Stimulated activated CD4-positive, alpha-beta T cell treated with anti-CD3 and anti-CD28 coated beads, Interleukin-2, amount 100 ng/mL, for 24 hours (primary cell): ENCODE measurements around the gene CAMSAP1.

Source experiments
- DNase-seq, 2 donors: peaks; one replicate each; pipeline ENCODE4 v3.0.0-alpha.2; 2020

CAMSAP1 gene

GRCh38 chr9:135805422-135806022 lies 101.8 kb downstream of the CAMSAP1 start:
- DNase-seq = no peak

DNA sequence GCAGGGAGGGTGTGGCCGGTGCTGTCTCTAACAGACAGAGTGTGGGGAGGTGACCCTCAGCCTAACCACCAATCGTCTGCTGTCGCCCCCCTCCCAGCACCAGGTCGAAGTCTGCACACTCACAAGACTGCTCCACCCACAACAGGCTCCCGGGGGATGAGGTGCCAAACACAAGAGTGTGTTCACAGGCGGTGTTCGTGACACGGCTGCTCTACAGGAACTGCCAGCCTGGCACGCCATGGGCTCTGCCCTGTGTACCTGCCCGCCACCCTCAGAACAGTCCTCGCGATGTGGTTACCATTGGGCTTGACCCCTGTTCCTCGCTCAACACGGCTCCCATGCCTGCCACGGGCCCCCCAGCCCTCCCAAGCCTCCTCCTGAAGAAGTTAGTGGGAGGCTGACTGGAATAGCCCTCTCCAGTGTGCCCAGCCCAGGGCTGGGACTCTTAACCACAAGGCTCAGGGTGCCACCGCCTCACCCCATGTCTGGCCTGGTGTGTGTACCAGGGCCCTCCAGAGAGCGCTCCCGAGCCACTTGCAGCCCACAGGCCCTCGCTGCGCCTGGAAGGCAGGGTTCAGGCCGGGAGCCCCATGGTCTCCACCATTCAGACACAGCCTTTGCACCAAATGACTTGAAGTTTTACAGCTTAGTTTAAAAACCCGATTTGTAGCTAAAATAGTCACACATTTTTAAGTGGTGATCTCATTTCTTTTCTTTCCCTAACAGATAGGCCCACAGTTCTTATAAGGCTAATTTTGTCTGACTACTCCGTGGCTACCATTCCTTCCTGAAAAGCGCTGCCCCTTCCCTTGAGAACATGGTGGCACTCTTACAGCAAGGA lies 102.5 kb downstream of the CAMSAP1 start:
- DNase-seq = no peak

- DNase-seq = no peak
Observed at GRCh38 chr9:135803441-135803840, 103.9 kb downstream of the CAMSAP1 start.

- no peak for DNase-seq
Observed at GRCh38 chr9:135802876-135803419, 104.4 kb downstream of the CAMSAP1 start.

GRCh38 chr9:135801070-135801469 lies 106.3 kb downstream of the CAMSAP1 start:
- DNase-seq = no peak

DNA sequence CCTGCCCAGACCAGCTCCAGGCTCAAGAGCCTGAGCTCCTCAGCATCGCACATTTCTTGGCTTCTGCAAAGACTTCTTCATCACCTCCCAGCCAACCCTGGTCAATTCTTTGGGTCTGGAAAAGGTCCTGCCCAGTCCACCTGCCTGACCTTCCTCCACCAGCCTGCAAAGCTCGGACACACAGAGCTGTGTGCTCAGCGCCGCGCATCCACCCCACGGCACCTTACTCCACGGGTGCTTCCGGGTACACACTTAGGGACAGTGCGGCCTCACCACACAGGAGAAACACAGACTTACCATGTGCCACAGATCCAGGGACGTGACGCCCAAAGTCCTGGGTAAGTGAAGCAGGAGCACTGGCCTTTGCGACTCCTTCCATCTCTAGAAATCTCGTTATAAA lies 108.1 kb downstream of the CAMSAP1 start:
- DNase-seq = no peak

DNA sequence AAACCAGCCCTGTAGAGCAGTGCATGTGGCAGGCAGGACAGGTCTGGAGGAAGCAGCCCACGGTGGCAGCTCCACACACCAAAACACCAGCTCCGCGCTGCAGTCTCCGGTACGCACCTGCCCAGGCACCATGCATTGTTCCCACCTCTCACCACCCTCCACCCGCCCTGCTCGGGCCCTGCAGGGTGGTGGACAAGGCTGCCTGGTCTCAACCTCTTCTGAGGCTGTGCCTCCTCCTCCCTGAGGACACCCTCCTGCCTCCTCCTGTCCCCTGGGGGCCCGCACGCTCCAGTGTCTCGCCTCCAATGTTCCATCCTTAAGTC lies 109.1 kb downstream of the CAMSAP1 start:
- DNase-seq = no peak

DNA sequence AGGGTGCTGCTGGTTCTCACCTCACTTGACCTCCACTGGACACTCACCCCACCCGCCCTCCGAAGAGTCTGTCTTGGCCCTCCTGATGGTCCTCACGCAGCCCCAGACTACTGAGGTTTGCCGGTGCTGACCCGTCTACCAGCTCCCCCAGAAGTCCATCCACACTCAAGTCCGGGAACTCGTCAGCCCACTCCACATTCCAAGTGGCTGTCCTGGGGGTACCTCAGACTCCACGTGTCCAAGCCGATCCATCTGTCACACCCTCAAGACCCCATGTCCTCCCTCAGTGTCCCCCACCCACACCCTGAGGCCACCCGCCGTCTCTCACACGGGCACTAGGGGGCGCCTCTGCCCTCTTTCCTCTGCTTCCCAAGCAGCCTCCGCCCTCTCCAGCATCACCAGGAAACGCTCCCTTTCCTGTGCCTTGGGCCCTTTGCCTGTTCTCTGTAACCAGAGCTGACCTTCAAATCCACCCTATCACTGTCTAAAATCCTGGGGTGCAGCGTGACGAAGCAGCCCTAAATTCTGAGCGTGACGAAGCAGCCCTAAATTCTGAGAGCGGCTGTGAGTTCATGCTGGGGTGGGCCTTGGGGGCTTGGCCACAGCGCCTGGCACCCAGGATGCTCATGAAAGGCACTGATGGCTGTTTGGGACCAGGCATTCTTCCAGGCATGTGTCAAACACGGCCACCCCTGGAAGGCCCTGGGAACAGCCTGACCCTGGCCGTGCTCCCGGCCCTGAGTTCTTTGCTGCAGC lies 109.7 kb downstream of the CAMSAP1 start:
- DNase-seq = peak; percentile 42 to 58

- no peak for DNase-seq
Observed at GRCh38 chr9:135796784-135797485, 110.4 kb downstream of the CAMSAP1 start.

- DNase-seq = no peak
Observed at GRCh38 chr9:135795391-135795790, 112.0 kb downstream of the CAMSAP1 start.

DNA sequence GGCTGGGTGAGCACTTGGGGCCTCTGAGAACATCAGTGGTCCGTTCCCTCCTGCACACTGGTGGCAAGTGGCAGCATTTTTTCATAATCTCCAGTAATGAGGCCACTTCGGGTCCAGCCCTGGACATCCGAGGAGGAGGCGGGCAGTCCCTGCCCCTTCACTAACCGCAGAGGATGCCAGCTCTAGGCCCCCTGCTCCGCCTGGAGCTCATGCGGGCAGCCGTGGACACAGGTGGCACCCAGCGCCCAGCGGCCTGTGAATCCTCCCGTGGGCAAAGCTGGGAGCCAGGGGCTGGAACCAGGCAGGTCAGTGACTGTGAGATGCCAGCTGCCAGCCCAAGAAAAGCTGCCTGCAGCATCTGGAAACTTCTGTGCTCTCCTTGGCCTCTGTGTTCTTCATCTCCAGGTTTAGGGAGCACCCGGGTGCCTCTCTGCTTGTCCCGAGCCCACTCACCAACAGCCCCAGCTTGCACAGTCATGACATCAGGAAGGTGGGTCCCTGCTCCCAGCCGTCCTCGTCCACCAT lies 112.9 kb downstream of the CAMSAP1 start:
- no peak for DNase-seq

DNA sequence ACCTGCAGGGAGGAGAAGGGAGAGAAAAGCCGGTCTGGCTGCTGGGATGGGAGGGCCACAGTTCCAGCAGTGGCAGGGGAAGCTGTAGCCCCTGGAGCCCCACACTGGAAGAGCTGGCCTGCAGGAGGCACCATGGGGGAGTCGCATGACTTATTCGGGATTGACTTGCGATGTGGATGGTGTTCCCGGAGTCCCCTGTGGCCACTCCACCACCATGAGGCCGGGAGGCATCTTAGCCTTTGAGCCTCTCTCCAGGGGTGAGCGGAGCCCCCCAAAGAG lies 113.3 kb downstream of the CAMSAP1 start:
- DNase-seq = no peak

DNA sequence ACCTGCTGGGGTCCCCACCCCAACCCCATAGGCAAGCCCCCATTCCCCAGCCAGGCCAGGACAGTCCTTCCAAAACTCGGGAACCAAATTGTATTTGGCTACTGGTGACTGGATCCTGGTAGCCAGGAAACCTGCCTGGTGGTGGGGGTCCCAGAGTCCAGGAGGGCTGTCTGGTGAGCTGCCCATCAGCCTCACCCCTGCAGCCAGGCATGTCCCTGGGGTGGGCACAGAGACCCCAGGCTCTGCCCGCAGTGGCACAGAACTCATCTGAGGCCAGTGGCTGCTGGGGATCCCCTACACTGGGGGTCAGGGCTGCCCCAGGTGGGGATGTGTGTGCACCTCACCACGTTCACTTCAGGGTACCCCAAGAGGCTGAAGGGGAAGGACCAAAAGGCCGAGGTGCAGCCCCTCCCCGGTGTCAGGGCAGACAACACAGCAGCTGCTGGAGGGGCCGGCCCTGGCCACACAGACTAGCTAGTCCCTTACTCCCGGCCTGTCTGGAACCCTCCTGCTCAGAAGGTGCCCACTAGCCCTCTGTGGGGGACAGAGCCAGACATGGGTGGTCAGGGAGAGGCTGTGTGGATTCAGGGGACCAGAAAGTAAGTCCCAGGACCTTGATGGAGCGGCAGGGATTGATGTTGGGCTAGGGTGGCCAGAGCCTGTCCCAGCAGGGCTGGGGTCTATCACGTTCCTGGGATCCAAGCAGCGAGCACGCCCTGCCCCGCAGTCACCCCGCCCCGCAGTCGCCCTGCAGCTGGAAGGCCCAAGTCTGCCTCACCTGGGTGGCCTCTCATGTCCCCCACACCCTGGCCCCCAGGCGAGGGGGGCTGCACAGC lies 113.9 kb downstream of the CAMSAP1 start:
- no peak for DNase-seq

DNA sequence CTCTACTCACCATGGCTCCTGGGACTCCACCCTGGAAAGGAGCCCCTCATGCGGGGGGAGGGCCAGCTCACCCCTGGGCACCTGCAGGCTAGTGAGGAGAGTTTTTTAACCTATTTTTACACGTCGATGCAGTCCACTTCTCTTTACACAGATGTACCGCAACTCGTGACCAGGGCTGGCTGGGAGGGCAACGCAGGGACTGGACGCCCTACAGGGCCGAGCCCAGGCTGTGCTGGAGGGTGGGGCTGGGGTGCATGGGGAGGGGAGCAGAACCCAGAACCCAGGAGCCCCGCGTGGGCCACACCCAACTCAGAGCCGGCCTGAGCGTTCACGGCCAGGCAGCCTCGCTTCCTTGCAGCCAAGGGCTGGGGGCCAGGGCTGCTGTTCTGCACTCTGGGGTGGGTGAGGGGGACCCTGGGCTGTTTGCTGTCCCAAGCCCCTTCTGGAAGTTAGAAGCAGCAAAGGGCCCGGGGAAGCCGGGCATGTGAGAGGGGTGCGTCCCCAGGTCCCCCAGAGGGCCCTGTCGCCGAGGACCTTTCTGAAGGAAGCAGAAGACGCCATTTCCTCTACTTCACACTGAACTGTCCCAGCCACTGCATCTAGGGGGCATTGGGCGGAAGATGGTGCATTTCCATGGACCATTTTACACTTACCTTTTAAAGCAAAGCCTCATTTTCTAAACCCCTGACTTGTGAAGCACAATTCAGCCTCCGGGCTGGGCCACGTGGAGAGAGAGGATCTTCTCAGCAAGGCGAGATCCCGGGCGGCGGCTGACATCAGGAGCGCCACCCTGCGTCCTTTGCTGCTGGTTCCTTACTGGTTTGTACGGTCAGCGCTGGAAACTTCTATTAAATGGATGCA lies 114.8 kb downstream of the CAMSAP1 start:
- DNase-seq = no peak

DNA sequence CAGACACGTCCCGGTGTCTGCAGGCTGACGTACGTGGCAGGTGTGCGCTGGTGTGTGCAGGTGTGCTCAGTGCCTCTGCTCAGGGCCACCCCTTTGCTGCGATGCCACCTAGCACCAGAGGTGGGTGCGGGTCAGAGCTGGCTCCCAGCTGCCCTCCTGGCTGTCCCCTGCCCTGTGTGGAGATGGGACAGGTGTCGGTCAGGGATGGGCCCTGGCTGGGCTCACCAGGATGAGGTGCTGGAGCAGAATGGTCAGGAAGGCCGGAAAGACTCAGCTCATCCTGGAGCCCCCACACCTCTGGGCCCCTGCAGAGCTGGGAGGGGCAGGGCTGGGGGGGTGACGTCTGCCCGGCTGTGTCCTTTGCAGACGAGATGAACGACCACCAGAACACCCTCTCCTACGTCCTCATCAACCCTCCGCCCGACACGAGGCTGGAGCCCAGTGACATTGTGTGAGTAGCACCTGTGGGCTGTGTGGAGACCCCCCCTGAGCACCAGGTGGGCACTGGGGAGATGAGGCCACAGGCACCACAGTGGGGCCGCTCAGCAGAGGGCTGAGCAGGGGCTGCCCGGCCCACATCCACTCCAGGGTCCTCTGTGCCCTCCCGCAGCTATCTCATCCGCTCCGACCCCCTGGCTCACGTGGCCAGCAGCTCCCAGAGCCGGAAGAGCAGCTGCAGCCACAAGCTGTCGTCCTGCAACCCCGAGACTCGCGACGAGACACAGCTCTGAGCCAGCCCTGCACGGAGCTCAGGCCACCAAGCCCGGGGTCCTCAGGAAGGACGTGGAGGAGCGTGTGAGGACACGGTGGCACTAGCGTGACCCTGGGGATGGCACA lies 115.7 kb downstream of the CAMSAP1 start:
- no peak for DNase-seq

DNA sequence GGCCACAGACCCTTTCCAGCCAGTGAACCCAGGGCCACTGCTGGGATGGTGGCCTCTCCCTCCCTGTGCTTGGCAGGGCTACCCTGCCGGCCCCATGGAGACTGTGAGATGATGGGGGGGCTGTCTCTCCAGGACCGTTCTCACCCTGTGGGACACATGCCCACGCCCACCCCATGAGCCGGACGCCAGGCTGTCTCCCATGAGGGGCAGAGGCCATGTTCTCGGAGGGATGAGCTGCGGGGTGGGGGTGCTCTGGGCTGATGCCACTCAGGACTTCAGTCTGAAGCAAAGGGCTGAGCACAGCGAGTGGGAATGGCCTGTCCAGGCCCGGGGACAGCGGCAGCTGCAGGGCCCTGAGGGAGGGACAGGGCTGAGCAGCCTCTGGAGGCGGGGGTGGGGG lies 116.5 kb downstream of the CAMSAP1 start:
- DNase-seq = no peak

DNA sequence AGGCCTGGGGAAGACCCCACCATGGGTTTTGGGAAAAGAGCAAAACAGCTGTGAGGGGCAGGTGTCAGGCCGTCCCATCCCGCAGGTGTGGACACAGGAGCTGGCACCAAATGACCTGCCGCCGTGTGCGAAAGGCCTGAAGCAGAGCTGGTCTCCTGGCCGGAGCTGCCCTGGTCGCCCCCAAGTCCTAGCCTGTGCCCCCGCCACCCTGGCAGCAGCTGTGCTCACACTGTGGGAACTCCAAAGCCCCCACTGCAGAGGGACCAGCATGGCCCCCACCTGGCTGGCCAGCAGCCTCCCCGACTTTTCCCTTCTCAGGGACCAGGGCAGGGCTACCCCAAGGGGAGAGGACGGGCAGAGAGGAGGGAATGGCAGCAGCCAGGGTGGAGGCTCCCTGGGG lies 117.0 kb downstream of the CAMSAP1 start:
- DNase-seq = no peak

- no peak for DNase-seq
Observed at GRCh38 chr9:135789838-135790291, 117.5 kb downstream of the CAMSAP1 start.

DNA sequence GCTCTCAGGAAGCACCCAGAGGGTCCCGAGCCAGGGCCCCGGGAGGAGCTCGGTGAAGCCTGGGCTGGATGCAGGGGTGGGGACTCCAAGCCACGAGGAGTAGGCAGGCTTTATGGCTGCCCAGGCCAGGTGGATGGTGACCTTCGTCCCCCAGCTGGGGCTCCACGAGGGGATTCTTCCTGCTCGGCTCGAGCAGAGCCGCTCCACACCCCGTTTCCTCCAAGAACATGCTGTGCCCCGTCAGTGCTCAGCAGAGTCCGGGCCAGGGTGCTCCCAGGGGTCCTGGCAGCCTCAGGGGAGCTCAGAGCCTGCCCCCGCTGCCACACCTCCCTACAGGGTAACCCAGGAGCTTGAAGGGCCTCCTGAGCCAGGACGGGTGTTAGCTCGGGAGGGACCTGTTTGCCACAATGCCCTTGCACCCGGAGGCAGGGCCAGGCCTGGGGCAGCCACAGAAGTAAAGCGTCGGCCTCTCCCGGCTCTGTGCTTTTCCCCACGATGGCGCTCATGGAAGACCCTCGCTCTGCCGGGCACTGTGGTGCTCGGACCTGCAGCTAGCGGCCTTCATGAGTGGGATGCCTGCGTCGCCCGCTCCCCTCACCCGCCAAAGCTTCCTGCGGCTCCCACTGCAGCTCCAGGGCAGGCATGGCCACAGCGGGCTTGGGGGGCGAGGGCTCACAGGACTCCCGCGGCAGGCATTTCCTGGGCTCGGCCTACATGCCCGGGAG lies 118.6 kb downstream of the CAMSAP1 start:
- DNase-seq = no peak
